Measurements from ENCODE around the gene RAB38. TPM values are rescaled to one million over a fixed set of nuclear protein-coding genes. Genes with fewer than 3 reads are reported as not detected.

Gene RAB38
- total and polyA plus RNA-seq, 10 of the 15 experiments (the other 5 are each of a cell fraction or from before 2014, with no cell fraction given) = 8.4 to 30.5 (median 11.7) TPM

DNA sequence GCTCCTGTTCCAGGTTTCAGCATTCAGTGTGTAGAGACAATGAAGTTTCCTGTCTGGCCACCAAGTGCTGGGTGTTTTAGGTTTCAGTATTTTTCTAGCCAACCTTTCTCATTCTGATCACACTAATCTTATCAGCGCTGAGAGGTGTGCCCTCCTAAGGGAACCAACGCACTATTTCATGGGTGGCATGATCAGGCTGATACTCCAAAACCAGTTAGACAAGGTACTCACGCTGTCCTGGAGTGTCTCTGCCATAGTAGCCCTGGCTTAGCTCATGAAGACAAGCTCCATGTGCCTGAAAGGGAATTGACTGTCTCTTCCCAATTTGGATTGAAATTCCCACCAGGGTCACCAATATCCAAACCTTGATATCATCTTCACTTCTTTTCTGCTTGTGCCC is 8.0 kb upstream of the RAB38 start (continued):
- no peak for TF ChIP-seq EED (IDR thresholded peaks at IDR 0.05; ENCODE audit: low read depth)

- Histone ChIP-seq H3K27me3 (replicated peaks in 1 of 2; ENCODE audit: control insufficient read depth in 2 of 2, insufficient read depth in 2 of 2, low read length in 1 of 2) (no peaks in the 10 kb centered on the region), H3K4me3 (no peak overlapping the region), H3K9ac (ENCODE audit: control insufficient read depth, insufficient read depth, low read length) (no peak overlapping the region), H3K9me3 (replicated peaks; ENCODE audit: control insufficient read depth, insufficient read depth, low read length) (no peaks in the 10 kb centered on the region; the same call in 1 of the 3 replicates), H3K4me1 (ENCODE audit: control insufficient read depth, insufficient read depth, low read length) (peaks cover 27% of the 10 kb centered on the region), H4K20me1 (ENCODE audit: control insufficient read depth, insufficient read depth) (no peaks in the 10 kb centered on the region), H3K4me2 (ENCODE audit: control insufficient read depth, insufficient read depth) (no peak overlapping the region), H3K36me3 (ENCODE audit: control insufficient read depth in 2 of 2, insufficient read depth in 2 of 2, low read length in 1 of 2) (no peaks in the 10 kb centered on the region), H3K27ac (ENCODE audit: control insufficient read depth, insufficient read depth) (no peak overlapping the region), H2AFZ (ENCODE audit: control insufficient read depth, low read depth, low read length) (no peak overlapping the region), H3K79me2 (ENCODE audit: control insufficient read depth, insufficient read depth, low read length) (no peaks in the 10 kb centered on the region)
- ChIA-PET CTCF (no interaction called here), POLR2A (no interaction called here), SMC1A (ENCODE audit: uncharacterized antibody, unreplicated experiment) (interaction anchor here (0.9 to 1.3 kb wide), 2 partner anchors 11 to 12 kb away, joined by 3 to 4 read pairs; no protein-coding TSS in a partner anchor), RAD21 (ENCODE audit: unreplicated experiment) (no interaction called here)
- DNase-seq (ENCODE audit: low read depth, low spot score) = no peak
- intact Hi-C loops (cut with micrococcal nuclease; ENCODE audit: unreplicated experiment) = no loop called here
- TF ChIP-seq CREB1 (IDR thresholded peaks at IDR 0.05; ENCODE audit: low read depth) = no peak
- no peak for TF ChIP-seq CREM (IDR thresholded peaks at IDR 0.05; ENCODE audit: low read depth)
- TF ChIP-seq POLR2AphosphoS5 (IDR thresholded peaks at IDR 0.05; ENCODE audit: low read length) = no peak
- TF ChIP-seq IRF5 (IDR thresholded peaks at IDR 0.05; ENCODE audit: borderline replicate concordance) = no peak
- no peak for TF ChIP-seq PAX8 (IDR thresholded peaks at IDR 0.05)
- no peak for TF ChIP-seq EGR1 (IDR thresholded peaks at IDR 0.05; ENCODE audit: borderline replicate concordance in 1 of 2, low read depth in 2 of 2, low read length in 2 of 2)
- no peak for TF ChIP-seq ETV6 (conservative IDR thresholded peaks at IDR 0.05 in 1 of 2, IDR thresholded peaks at IDR 0.05 in 1 of 2; ENCODE audit: borderline replicate concordance in 1 of 2, low read depth in 1 of 2)
- TF ChIP-seq TARDBP (IDR thresholded peaks at IDR 0.05; ENCODE audit: borderline replicate concordance) = no peak
- no peak for TF ChIP-seq HDAC6 (IDR thresholded peaks at IDR 0.05; ENCODE audit: unreplicated experiment)
- TF ChIP-seq RAD51 (IDR thresholded peaks at IDR 0.05) = no peak
- TF ChIP-seq RAD21 (IDR thresholded peaks at IDR 0.05; ENCODE audit: insufficient read depth, low read depth, low read length) = no peak
- TF ChIP-seq SRF (IDR thresholded peaks at IDR 0.05; ENCODE audit: low read depth in 2 of 2, low read length in 2 of 2) = no peak
- no peak for TF ChIP-seq NFYB (IDR thresholded peaks at IDR 0.05; ENCODE audit: insufficient read depth, low read depth, low read length)
- TF ChIP-seq CHD2 (IDR thresholded peaks at IDR 0.05; ENCODE audit: borderline replicate concordance, low read depth, low read length) = no peak
- TF ChIP-seq GABPA (IDR thresholded peaks at IDR 0.05; ENCODE audit: low read depth) = no peak
- ATAC-seq = no peak
- FAIRE-seq = no peak
- WGBS (ENCODE audit: insufficient coverage, insufficient replicate concordance, low lambda C conversion rate, missing lambda C conversion rate) = 48% methylated on average over 1 of the region's 1 CpG
- in situ Hi-C loops (cut with MboI) = no loop called here
- no TSS peak for BruUV-seq (replicated peaks)
Measured at GRCh38 chr11:88181776-88182175, 6.5 kb upstream of the RAB38 start.
